Measurements from ENCODE around the gene KIR3DL3.
"Not testable (repeated sequence)": the region's sequence is repeated elsewhere in the genome, so short reads cannot be mapped to it uniquely, and the experiment has no call there.

Gene KIR3DL3

DNA sequence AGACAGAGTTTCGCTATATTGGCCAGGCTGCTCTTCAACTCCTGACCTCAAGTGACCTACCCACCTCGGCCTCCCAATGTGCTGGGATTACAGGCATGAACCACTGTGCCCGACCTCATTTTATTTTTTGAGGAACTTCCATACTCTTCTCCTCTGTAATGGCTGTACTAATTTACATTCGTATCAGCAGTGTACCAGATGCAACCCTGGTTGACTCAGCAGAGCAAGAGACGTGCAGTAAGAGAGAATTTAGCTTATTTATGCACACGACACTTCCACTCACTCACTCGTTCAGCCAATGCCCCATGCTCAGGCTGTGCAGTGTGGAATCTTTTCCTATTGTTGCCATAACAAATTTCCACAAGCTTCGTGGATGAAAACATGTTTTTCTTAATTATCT lies 6.9 kb downstream of the KIR3DL3 start:
- H3K4me3 ChIP-seq (replicated peaks; ENCODE audit: low read depth, low read length): no peak overlapping the region
- no peak for DNase-seq (ENCODE audit: low read depth)
- TF ChIP-seq, protein P1, sequence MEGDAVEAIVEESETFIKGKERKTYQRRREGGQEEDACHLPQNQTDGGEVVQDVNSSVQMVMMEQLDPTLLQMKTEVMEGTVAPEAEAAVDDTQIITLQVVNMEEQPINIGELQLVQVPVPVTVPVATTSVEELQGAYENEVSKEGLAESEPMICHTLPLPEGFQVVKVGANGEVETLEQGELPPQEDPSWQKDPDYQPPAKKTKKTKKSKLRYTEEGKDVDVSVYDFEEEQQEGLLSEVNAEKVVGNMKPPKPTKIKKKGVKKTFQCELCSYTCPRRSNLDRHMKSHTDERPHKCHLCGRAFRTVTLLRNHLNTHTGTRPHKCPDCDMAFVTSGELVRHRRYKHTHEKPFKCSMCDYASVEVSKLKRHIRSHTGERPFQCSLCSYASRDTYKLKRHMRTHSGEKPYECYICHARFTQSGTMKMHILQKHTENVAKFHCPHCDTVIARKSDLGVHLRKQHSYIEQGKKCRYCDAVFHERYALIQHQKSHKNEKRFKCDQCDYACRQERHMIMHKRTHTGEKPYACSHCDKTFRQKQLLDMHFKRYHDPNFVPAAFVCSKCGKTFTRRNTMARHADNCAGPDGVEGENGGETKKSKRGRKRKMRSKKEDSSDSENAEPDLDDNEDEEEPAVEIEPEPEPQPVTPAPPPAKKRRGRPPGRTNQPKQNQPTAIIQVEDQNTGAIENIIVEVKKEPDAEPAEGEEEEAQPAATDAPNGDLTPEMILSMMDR (IDR thresholded peaks at IDR 0.05; ENCODE audit: low read length, missing control alignments): no peak

DNA sequence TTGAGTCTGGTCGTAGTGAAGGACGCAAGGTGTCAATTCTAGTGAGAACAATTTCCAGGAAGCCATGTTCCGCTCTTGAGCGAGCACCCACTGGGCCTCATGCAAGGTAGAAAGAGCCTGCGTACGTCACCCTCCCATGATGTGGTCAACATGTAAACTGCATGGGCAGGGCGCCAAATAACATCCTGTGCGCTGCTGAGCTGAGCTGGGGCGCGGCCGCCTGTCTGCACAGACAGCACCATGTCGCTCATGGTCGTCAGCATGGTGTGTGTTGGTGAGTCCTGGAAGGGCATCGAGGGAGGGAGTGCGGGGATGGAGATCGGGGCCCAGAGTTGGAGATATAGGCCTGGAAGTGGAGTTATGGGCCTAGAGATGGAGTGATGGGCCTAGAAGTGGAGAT lies 14.1 kb downstream of the KIR3DL3 start, which contains the start of gene KIR2DL3:
TSS of gene KIR2DL3 (plus strand) at position 208 of the 400 bp plus-strand sequence. CDS start at position 241, 33 bp downstream.
- H3K4me3 ChIP-seq (replicated peaks; ENCODE audit: low read depth, low read length); DNase-seq (ENCODE audit: low read depth): not testable (repeated sequence)

DNA sequence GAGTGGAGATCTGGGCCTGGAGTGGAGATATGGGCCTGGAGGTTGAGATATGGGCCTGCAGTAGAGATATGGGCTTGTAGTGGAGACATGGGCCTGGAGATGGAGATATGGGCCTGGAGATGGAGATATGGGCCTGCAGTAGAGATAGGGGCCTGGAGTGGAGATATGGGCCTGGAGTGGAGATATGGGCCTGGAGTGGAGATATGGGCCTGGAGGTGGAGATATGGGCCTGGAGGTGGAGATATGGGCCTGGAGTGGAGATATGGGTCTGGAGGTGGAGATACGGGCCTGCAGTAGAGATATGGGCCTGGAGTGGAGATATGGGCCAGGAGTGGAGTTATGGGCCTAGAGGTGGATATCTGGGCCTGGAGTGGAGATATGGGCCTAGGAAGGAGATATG lies 14.5 kb downstream of the KIR3DL3 start:
- TF ChIP-seq, protein P1 (IDR thresholded peaks at IDR 0.05; ENCODE audit: low read length, missing control alignments): no peak
- no peak for DNase-seq (ENCODE audit: low read depth)
- no peak overlapping the region for H3K4me3 ChIP-seq (replicated peaks; ENCODE audit: low read depth, low read length)

DNA sequence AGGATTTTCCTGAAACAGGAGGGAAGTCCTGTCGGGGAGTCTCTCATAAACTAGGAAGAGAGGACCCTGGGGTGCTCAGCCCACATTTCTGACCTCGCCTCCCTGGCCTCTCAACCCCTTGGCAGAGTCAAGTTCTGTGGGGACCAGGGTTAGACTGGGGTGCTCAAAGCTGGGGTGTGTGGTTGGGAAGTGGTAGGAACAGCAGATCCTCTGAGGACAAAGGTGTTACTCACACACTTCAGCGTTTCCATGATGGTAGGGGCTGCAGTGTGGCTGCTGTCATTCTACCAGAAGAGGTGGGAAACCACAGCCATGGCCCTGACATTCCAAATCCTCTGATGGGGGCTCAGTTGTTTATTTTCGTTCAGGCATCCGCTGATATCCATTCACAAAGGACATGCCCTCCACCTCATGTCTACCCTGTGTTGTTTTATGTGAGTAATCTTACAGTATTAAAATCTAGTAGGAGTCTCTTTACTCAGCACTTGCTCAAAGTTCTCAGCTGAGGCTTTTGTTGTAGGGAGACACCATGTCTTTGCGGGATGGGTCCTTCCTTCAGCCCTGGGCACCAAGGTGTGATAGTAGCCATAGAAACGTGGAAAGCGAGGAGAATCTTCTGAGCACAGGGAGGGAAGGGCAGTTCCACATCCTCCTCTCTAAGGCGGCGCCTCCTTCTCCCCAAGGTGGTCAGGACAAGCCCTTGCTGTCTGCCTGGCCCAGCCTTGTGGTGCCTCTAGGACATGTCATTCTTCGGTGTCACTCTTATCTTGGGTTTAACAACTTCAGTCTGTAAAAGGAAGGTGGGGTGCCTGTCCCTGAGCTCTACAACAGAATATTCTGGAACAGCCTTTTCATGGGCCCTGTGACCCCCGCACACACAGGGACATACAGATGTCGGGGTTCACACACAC lies 15.6 kb downstream of the KIR3DL3 start:
- DNase-seq (ENCODE audit: low read depth): no peak
- H3K4me3 ChIP-seq (replicated peaks; ENCODE audit: low read depth, low read length): no peak overlapping the region
- TF ChIP-seq, protein P1 (IDR thresholded peaks at IDR 0.05; ENCODE audit: low read length, missing control alignments): no peak

DNA sequence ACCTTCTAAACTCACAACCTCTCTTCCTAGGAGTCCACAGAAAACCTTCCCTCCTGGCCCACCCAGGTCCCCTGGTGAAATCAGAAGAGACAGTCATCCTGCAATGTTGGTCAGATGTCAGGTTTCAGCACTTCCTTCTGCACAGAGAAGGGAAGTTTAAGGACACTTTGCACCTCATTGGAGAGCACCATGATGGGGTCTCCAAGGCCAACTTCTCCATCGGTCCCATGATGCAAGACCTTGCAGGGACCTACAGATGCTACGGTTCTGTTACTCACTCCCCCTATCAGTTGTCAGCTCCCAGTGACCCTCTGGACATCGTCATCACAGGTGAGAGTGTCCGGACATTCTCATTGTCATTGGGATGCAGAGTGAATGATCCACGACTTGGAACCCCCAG lies 17.7 kb downstream of the KIR3DL3 start:
- H3K4me3 ChIP-seq (replicated peaks; ENCODE audit: low read depth, low read length); DNase-seq (ENCODE audit: low read depth): not testable (repeated sequence)

DNA sequence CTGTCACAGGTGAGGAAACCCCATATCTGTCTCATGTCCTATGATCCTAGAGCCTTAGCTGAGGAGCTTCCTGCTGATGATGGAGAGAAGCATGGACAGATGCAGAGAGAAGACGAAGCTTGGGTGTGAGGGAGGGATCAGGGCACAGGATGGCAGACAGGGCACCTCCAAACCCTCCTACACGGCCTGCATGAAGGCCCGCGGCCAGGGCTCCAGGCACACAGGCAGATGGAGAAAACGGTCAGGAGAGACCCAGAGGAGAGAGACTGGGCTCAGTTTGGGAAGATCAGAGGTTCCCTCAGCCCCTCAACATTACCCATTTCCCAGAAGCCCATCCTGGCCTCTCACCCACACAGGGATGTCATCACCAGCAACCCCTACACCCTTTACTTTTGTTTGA lies 19.8 kb downstream of the KIR3DL3 start:
- not testable (repeated sequence) for DNase-seq (ENCODE audit: low read depth); H3K4me3 ChIP-seq (replicated peaks; ENCODE audit: low read depth, low read length)

DNA sequence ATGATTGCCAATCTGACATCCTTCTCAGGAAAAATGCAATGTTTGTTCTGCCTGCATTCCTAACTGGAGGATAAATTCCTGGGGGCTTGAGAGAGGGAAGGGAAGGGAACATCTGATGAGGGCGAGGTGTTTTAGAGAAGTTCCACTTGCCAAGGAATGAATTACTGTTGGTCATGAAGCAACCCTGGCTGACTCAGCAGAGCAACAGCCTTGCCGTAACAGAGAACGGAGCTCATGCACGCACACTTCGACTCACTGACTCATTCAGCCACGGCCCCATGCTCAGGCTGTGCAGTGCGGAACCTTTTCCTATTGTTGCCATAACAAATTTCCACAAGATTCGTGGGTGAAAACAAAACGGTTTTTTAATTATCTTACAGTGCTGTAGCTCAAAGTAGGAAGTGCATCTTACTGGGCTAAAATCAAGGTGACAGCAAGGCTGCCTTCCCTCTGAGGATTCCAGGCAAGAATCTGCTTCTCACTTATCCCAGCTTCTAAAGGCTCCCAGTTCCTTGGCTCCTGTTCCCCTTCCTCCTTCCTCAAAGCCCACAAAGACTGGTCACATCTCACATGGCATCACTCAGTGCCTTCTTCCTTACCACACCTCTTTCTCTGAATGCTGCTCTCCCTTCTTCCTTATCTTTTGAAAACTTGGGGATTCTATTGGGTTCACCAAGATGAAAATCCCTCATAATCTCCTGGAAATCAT lies 23.5 kb downstream of the KIR3DL3 start:
- not testable (repeated sequence) for DNase-seq (ENCODE audit: low read depth); H3K4me3 ChIP-seq (replicated peaks; ENCODE audit: low read depth, low read length)

DNA sequence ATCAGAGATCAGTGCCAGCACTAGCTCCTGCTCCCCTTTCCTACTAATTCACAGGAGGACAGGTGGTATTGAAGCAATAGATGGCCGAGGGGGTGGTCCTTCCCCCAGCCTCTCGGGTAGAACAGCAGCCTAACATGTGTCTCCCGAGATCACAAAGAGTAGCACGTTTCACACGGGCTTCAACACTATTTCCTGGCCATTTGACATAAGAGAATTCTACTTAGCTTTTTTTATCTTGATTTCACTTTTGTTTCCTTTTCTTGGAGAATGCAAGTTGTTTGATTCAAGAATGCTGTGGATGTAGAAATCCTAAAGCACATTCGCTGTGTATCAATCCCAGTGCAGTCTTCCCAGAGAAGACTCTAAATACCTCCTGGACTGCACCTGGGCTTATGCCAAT lies 26.0 kb downstream of the KIR3DL3 start:
- DNase-seq (ENCODE audit: low read depth); H3K4me3 ChIP-seq (replicated peaks; ENCODE audit: low read depth, low read length): not testable (repeated sequence)

DNA sequence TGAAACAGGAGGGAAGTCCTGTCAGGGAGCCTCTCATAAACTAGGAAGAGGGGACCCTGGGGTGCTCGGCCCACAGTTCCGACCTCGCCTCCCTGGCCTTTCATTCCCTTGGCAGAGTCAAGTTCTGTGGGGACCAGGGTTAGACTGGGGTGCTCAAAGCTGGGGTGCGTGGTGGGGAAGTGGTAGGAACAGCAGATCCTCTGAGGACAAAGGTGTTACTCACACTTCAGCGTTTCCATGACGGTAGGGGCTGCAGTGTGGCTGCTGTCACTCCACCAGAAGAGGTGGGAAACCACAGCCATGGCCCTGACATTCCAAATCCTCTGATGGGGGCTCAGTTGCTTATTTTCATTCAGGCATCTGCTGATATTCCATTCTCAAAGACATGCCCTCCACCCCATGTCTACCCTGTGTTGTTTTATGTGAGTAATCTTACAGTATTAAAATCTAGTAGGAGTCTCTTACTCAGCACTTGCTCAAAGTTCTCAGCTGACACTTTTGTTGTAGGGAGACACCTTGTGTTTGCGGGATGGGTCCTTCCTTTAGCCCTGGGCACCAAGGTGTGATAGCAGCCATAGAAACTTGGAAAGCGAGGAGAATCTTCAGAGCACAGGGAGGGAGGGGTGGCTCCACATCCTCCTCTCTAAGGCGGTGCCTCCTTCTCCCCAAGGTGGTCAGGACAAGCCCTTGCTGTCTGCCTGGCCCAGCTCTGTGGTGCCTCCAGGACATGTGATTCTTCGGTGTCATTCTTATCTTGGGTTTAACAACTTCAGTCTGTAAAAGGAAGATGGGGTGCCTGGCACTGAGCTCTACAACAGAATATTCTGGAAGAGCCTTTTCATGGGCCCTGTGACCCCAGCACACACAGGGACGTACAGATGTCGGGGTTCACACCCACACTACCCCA lies 32.2 kb downstream of the KIR3DL3 start:
- DNase-seq (ENCODE audit: low read depth); H3K4me3 ChIP-seq (replicated peaks; ENCODE audit: low read depth, low read length): not testable (repeated sequence)

DNA sequence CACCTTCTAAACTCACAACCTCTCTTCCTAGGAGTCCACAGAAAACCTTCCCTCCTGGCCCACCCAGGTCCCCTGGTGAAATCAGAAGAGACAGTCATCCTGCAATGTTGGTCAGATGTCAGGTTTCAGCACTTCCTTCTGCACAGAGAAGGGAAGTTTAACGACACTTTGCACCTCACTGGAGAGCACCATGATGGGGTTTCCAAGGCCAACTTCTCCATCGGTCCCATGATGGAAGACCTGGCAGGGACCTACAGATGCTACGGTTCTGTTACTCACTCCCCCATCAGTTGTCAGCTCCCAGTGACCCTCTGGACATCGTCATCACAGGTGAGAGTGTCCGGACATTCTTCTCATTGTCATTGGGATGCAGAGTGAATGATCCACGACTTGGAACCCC lies 34.3 kb downstream of the KIR3DL3 start:
- DNase-seq (ENCODE audit: low read depth): not testable (repeated sequence)

DNA sequence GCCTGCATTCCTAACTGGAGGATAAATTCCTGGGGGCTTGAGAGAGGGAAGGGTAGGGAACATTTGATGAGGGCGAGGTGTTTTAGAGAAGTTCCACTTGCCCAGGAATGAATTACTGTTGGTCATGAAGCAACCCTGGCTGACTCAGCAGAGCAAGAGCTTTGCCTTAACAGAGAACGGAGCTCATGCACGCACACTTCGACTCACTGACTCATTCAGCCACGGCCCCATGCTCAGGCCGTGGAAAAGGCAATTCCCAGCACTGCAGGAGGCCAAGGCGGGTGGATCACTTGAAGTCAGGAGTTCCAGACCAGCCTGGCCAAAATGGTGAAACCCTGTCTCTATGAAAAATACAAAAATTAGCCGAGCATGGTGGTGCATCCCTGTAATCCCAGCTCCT lies 40.0 kb downstream of the KIR3DL3 start:
- not testable (repeated sequence) for H3K4me3 ChIP-seq (replicated peaks; ENCODE audit: low read depth, low read length); DNase-seq (ENCODE audit: low read depth)

More for the DNA sequence above, 34.3 kb downstream of the KIR3DL3 start:
- H3K4me3 ChIP-seq (replicated peaks; ENCODE audit: low read depth, low read length): not testable (repeated sequence)

DNA sequence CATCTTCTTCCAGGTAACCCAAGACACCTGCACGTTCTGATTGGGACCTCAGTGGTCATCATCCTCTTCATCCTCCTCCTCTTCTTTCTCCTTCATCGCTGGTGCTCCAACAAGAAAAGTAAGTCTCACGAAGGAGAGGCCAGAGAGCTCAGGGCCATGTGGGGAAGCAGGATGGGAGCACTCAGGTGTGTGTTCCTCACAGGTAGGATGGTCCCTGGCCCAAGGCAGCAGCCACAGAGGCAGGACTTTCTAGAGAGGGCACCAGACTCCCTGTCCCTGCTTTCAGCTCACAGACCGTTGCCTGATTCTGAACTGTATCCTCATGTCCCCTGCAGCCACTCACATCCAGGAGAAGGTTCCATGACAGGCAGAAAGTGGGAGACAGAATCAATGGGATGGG lies 42.2 kb downstream of the KIR3DL3 start:
- H3K4me3 ChIP-seq (replicated peaks; ENCODE audit: low read depth, low read length); DNase-seq (ENCODE audit: low read depth): not testable (repeated sequence)

DNA sequence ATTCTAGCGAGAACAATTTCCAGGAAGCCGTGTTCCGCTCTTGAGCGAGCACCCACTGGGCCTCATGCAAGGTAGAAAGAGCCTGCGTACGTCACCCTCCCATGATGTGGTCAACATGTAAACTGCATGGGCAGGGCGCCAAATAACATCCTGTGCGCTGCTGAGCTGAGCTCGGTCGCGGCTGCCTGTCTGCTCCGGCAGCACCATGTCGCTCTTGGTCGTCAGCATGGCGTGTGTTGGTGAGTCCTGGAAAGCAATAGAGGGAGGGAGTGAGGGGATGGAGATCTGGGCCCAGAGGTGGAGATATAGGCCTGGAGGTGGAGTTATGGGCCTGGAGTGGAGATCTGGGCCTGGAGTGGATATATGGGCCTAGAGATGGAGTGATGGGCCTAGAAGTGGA lies 45.4 kb downstream of the KIR3DL3 start, which contains the start of gene KIR2DL1:
TSS of gene KIR2DL1 (plus strand) at position 148 of the 400 bp plus-strand sequence. CDS start at position 206, 58 bp downstream.
- H3K4me3 ChIP-seq (replicated peaks; ENCODE audit: low read depth, low read length); DNase-seq (ENCODE audit: low read depth): not testable (repeated sequence)

DNA sequence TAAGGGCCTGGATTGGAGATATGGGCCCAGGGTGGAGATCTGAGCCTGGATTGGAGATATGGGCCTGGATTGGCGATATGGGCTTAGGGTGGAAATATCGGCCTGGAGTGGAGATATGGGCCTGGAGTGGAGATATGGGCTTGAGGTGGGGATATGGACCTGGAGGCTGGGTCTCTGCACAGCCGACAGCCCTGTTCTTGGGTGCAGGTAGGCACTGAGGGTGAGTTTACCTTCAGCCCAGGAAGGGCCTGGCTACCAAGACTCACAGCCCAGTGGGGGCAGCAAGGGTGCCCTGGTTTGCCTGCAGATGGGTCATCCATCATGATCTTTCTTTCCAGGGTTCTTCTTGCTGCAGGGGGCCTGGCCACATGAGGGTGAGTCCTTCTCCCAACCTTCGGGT lies 46.3 kb downstream of the KIR3DL3 start:
- not testable (repeated sequence) for DNase-seq (ENCODE audit: low read depth); H3K4me3 ChIP-seq (replicated peaks; ENCODE audit: low read depth, low read length)

Measured in fibroblast of pulmonary artery (primary cell).